H1 (cell line): ENCODE data around the gene CAP1. TPM values are rescaled to one million over a fixed set of nuclear protein-coding genes. Genes with fewer than 3 reads are reported as not detected.

ENCODE experiments used
- CEBPB ChIP-seq: IDR thresholded peaks from 2 replicates; pipeline ENCODE4 v1.6.1; 2012; ENCODE audit warnings: low read depth, low read length
- CHD7 ChIP-seq: fragments of 300-600 bp; sonication (generic); IDR thresholded peaks from 2 replicates; pipeline ENCODE4 v1.7.1; 2012; ENCODE audit warnings: low read length, moderate library complexity, mild to moderate bottlenecking, inconsistent platforms; ENCODE audit not compliant: insufficient replicate concordance
- PHF8 ChIP-seq: fragments of 200-600 bp; sonication (generic); conservative IDR thresholded peaks from 2 replicates; pipeline ENCODE4 v1.7.1; 2012; ENCODE audit warnings: low read depth, mild to moderate bottlenecking, inconsistent platforms, low read length, moderate library complexity
- TEAD4 ChIP-seq: IDR thresholded peaks from 2 replicates; pipeline ENCODE4 v1.6.1; 2012; ENCODE audit warnings: low read depth, low read length, inconsistent platforms, mixed read lengths
- polyA plus RNA-seq, 7 experiments: library from polyadenylated mRNA; depleted of rRNA in 3 of 7; stranded (reverse) in 5 of 7; unstranded in 2 of 7; fragments of >200 nt in 5 of 7; fragments of 200-250 nt in 2 of 7; gene quantifications; 1 replicate in 5 of 7; 2 replicates in 1 of 7; 4 replicates in 1 of 7; pipeline versions ENCODE4 v1.2.1 to v1.2.3, GENCODE V29; 2011 to 2013; ENCODE audit warnings: missing spikeins in 2 of 7, mixed read lengths in 2 of 7
- total RNA-seq: library from RNA; stranded (reverse); fragmentation: NEBNext Ultra II Directional; extraction: Animal tissue kit (Norgen Biotek cat#: 25700); gene quantifications from 2 replicates; pipeline ENCODE4 v1.2.1, GENCODE V29; 2021

CAP1 gene
- total and polyA plus RNA-seq, 2 of the 8 experiments (the other 6 are each of a cell fraction or from before 2014, with no cell fraction given): 140 to 295 TPM

GRCh38 chr1:40076895-40077312 is 36.4 kb downstream of the CAP1 start (continued):
- TF ChIP-seq CEBPB (no peak), CHD7 (no peak), PHF8 (no peak), TEAD4 (no peak)
